GM19397 (cell line): ENCODE measurements around the gene BASP1.
"Not testable (repeated sequence)": the region's sequence is repeated elsewhere in the genome, so short reads cannot be mapped to it uniquely, and the experiment has no call there.

Experiments
- ATAC-seq: cut with Tn5 transposase; IDR thresholded peaks from one replicate; pipeline ENCODE4 v1.9.1; 2021; ENCODE audit warnings: mild to moderate bottlenecking, moderate library complexity; ENCODE audit not compliant: unreplicated experiment

BASP1 gene

GRCh38 chr5:17287501-17288155 is 70.2 kb downstream of the BASP1 start:
- ATAC-seq = no peak

- ATAC-seq = no peak
Observed at GRCh38 chr5:17288570-17288969, 71.1 kb downstream of the BASP1 start.

- ATAC-seq = no peak
Observed at GRCh38 chr5:17289681-17290539, 72.5 kb downstream of the BASP1 start.

- no peak for ATAC-seq
Observed at GRCh38 chr5:17290540-17290974, 73.1 kb downstream of the BASP1 start.

- ATAC-seq = no peak
Observed at GRCh38 chr5:17292434-17293015, 75.1 kb downstream of the BASP1 start.

GRCh38 chr5:17294639-17295311 is 77.3 kb downstream of the BASP1 start:
- ATAC-seq = no peak

GRCh38 chr5:17295671-17296070 is 78.2 kb downstream of the BASP1 start:
- no peak for ATAC-seq

GRCh38 chr5:17302106-17302505 is 84.7 kb downstream of the BASP1 start:
- ATAC-seq = no peak

- no peak for ATAC-seq
Observed at GRCh38 chr5:17302604-17303003, 85.2 kb downstream of the BASP1 start.

- ATAC-seq = no peak
Observed at GRCh38 chr5:17304282-17304681, 86.9 kb downstream of the BASP1 start.

GRCh38 chr5:17305017-17305416 is 87.6 kb downstream of the BASP1 start:
- ATAC-seq = no peak

- no peak for ATAC-seq
Observed at GRCh38 chr5:17305964-17306725, 88.7 kb downstream of the BASP1 start.

- no peak for ATAC-seq
Observed at GRCh38 chr5:17306726-17307091, 89.3 kb downstream of the BASP1 start.

GRCh38 chr5:17307440-17307839 is 90.0 kb downstream of the BASP1 start:
- not testable (repeated sequence) for ATAC-seq

- ATAC-seq = no peak
Observed at GRCh38 chr5:17308326-17309065, 91.1 kb downstream of the BASP1 start.

- no peak for ATAC-seq
Observed at GRCh38 chr5:17309462-17309861, 92.0 kb downstream of the BASP1 start.

GRCh38 chr5:17310502-17310901 is 93.1 kb downstream of the BASP1 start:
- ATAC-seq = not testable (repeated sequence)

GRCh38 chr5:17311811-17312210 is 94.4 kb downstream of the BASP1 start:
- ATAC-seq = not testable (repeated sequence)

GRCh38 chr5:17312358-17312757 is 94.9 kb downstream of the BASP1 start:
- ATAC-seq = no peak

GRCh38 chr5:17314907-17315471 is 97.6 kb downstream of the BASP1 start:
- no peak for ATAC-seq
